Measurements from ENCODE around the gene RAD51B. TPM values are rescaled to one million over a fixed set of nuclear protein-coding genes. Genes with fewer than 3 reads are reported as not detected.

Gene RAD51B
- total RNA-seq, result 6.1 and 8.0 TPM in 2 replicates

DNA sequence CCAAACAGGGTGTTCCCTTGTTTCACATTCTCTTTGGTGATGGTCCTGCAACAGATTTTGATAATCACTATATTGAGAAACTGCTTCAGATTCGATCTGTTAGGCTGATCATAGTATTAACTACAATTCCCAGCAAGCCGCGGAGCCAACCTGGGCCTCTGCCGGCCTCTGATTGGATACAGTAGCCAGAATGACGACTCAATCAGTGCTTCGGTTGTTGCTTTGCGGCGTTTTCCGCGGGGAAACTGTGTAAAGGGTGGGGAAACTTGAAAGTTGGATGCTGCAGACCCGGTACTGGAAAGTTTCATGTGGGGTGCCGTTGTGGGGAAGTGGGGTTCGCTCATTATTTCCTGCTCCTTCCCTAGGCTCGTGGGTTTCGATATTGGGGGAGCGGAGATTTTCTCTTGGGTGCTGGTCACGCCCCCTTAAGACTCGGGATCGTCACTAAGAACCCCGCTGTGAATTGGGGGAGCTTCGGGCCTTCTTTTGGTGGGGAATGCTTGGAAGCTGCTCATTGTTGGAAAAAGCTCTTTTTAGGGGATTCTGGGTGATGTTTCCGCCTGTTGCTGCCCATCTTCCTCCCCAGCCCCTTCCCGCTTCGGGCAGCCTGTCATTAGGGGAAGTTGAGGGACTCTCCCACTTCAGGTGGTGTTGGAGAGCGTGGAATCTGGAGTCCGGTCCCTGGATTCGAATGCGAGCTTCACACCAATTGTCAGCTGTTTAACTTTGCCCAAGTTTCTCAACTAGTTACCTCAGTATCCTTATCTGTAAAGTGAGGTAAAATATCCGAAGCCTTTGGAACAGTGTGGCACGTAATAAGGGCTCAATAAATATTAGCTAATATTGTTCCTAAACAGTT is at the start of gene RAD51B:
Gene RAD51B, plus strand, starts transcription at position 217 of the 859 bp plus-strand sequence.

GRCh38 chr14:67816326-67817002 is 3.1 kb upstream of the RAD51B start, which contains the start of gene ZFYVE26:
Gene ZFYVE26, minus strand, starts transcription at chr14:67816590. Its CDS starts 627 bp downstream, at chr14:67815963.

Other genes with a start within 250 kb of the RAD51B start
- 12.9 and 14.1 TPM in 2 replicates for gene PIGH, start 219.5 kb upstream of the RAD51B start, total RNA-seq
- 1.2 and 2.4 TPM in 2 replicates for gene ARG2, start 199.9 kb upstream of the RAD51B start, total RNA-seq
- 33.7 and 35.5 TPM in 2 replicates for gene VTI1B, start 145.1 kb upstream of the RAD51B start, total RNA-seq
- gene RDH11, start 124.0 kb upstream of the RAD51B start, total RNA-seq, result 99.0 and 101 TPM in 2 replicates
- under 0.01 TPM in 1 of 2 replicates, not detected in the other for gene RDH12, start 117.9 kb upstream of the RAD51B start, total RNA-seq
- gene ZFYVE26, start 3.2 kb upstream of the RAD51B start, total RNA-seq, result 7.3 and 9.6 TPM in 2 replicates

Measured in bronchus fibroblast of lung (primary cell).